Natural killer cell (primary cell): ENCODE measurements around the gene PDE4B. TPM values are rescaled to one million over a fixed set of nuclear protein-coding genes. Genes with fewer than 3 reads are reported as not detected.

Experiments
- ATAC-seq, 3 donors: fragments of 150-1000 bp in 2 of 3; fragments of 200-7000 bp in 1 of 3; cut with Tn5 transposase; 1 replicate in 1 of 3; 2 replicates in 2 of 3; pipeline ENCODE4 v1.10.0; 2021; ENCODE audit warnings: mild to moderate bottlenecking in 2 of 3, moderate library complexity in 2 of 3
- DNase-seq, 2 donors: peaks; one replicate each; pipeline versions ENCODE4 v3.0.0 to v3.0.0-alpha.2; 2013 to 2021; ENCODE audit warnings: mixed read lengths in 1 of 2
- H3K27ac ChIP-seq: one replicate; pipeline ENCODE4 v1.5.1; 2013; ENCODE audit warnings: mild to moderate bottlenecking, low read length
- H3K27me3 ChIP-seq: one replicate; pipeline ENCODE4 v1.6.1; 2013; ENCODE audit warnings: low read length; ENCODE audit not compliant: control insufficient read depth, insufficient read depth
- H3K36me3 ChIP-seq: one replicate; pipeline ENCODE4 v1.6.1; 2013; ENCODE audit warnings: low read length; ENCODE audit not compliant: control insufficient read depth, insufficient read depth
- H3K4me1 ChIP-seq: one replicate; pipeline ENCODE4 v1.6.1; 2013; ENCODE audit warnings: low read length; ENCODE audit not compliant: control insufficient read depth, insufficient read depth
- H3K4me3 ChIP-seq: one replicate; pipeline ENCODE4 v1.5.1; 2013; ENCODE audit warnings: low read length
- H3K9me3 ChIP-seq: one replicate; pipeline ENCODE4 v1.6.1; 2013; ENCODE audit warnings: low read length; ENCODE audit not compliant: control insufficient read depth, insufficient read depth
- H3K27ac Mint-ChIP-seq, 2 donors: one replicate each; pipeline ENCODE4 v1.8.0; 2022; ENCODE audit warnings: mild to moderate bottlenecking in 2 of 2, mixed read lengths in 2 of 2, moderate library complexity in 1 of 2
- H3K27me3 Mint-ChIP-seq, 2 donors: one replicate each; pipeline ENCODE4 v1.8.0; 2022; ENCODE audit warnings: low read depth in 2 of 2, mixed read lengths in 2 of 2
- H3K36me3 Mint-ChIP-seq: one replicate; pipeline ENCODE4 v1.8.0; 2022; ENCODE audit warnings: mixed read lengths
- H3K4me1 Mint-ChIP-seq, 2 donors: one replicate each; pipeline ENCODE4 v1.8.0; 2022; ENCODE audit warnings: mixed read lengths in 2 of 2
- H3K4me3 Mint-ChIP-seq: one replicate; pipeline ENCODE4 v1.8.0; 2022; ENCODE audit warnings: mild to moderate bottlenecking, moderate library complexity, mixed read lengths
- H3K9me3 Mint-ChIP-seq, 2 donors: one replicate each; pipeline ENCODE4 v1.8.0; 2022; ENCODE audit warnings: mixed read lengths in 2 of 2
- WGBS: methylation state at CpG from one replicate; pipeline ENCODE4 v1.1.7; 2013; ENCODE audit warnings: missing lambda C conversion rate; ENCODE audit not compliant: insufficient coverage; 5-methylcytosine and 5-hydroxymethylcytosine counted together
- intact Hi-C: fragments of 100-400 bp; cut with micrococcal nuclease; formaldehyde crosslinking; loops from one replicate; pipeline ENCODE4 v1.14.2; 2022
- total RNA-seq, 4 donors: library from RNA; stranded (reverse); fragments of 120-200 nt in 1 of 4; gene quantifications; one replicate each; pipeline versions ENCODE4 v1.2.3 to v1.2.4, GENCODE V29; 2013 to 2022
- TF ChIP-seq, protein P1 (sequence below): fragments of 200-600 bp; IDR thresholded peaks from one replicate; pipeline ENCODE4 v1.8.0; 2022; ENCODE audit warnings: antibody characterized with exemption

Gene PDE4B
- total RNA-seq, 3 donors from 2014 or later (not counting 1 experiment from before 2014, with no cell fraction given), result 18.0 to 42.4 (median 25.5) TPM

GRCh38 chr1:65791396-65791795 is 1.3 kb upstream of the PDE4B start:
- no peaks in the 10 kb centered on the region for H3K36me3 ChIP-seq
- no peaks in the 10 kb centered on the region for H3K9me3 ChIP-seq
- H3K4me3 ChIP-seq, result no peak overlapping the region
- DNase-seq (no peak), ATAC-seq (no peak)
- H3K4me3 Mint-ChIP-seq, result no peak overlapping the region
- no peaks in the 10 kb centered on the region for H3K4me1 Mint-ChIP-seq
- TF ChIP-seq, protein P1, sequence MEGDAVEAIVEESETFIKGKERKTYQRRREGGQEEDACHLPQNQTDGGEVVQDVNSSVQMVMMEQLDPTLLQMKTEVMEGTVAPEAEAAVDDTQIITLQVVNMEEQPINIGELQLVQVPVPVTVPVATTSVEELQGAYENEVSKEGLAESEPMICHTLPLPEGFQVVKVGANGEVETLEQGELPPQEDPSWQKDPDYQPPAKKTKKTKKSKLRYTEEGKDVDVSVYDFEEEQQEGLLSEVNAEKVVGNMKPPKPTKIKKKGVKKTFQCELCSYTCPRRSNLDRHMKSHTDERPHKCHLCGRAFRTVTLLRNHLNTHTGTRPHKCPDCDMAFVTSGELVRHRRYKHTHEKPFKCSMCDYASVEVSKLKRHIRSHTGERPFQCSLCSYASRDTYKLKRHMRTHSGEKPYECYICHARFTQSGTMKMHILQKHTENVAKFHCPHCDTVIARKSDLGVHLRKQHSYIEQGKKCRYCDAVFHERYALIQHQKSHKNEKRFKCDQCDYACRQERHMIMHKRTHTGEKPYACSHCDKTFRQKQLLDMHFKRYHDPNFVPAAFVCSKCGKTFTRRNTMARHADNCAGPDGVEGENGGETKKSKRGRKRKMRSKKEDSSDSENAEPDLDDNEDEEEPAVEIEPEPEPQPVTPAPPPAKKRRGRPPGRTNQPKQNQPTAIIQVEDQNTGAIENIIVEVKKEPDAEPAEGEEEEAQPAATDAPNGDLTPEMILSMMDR, result no peak
- intact Hi-C loops, result no loop called here
- H3K9me3 Mint-ChIP-seq, result peaks cover 2 to 4% of the 10 kb centered on the region in 2 donors
- peaks cover 3% of the 10 kb centered on the region for H3K4me1 ChIP-seq
- no peaks in the 10 kb centered on the region for H3K36me3 Mint-ChIP-seq
- H3K27ac Mint-ChIP-seq, result no peak overlapping the region
- peaks cover 17 to 30% of the 10 kb centered on the region in 2 donors for H3K27me3 Mint-ChIP-seq
- H3K27ac ChIP-seq, result no peak overlapping the region
- peaks cover 7% of the 10 kb centered on the region for H3K27me3 ChIP-seq
- 70% methylated on average over 2 of the region's 4 CpGs for WGBS

DNA sequence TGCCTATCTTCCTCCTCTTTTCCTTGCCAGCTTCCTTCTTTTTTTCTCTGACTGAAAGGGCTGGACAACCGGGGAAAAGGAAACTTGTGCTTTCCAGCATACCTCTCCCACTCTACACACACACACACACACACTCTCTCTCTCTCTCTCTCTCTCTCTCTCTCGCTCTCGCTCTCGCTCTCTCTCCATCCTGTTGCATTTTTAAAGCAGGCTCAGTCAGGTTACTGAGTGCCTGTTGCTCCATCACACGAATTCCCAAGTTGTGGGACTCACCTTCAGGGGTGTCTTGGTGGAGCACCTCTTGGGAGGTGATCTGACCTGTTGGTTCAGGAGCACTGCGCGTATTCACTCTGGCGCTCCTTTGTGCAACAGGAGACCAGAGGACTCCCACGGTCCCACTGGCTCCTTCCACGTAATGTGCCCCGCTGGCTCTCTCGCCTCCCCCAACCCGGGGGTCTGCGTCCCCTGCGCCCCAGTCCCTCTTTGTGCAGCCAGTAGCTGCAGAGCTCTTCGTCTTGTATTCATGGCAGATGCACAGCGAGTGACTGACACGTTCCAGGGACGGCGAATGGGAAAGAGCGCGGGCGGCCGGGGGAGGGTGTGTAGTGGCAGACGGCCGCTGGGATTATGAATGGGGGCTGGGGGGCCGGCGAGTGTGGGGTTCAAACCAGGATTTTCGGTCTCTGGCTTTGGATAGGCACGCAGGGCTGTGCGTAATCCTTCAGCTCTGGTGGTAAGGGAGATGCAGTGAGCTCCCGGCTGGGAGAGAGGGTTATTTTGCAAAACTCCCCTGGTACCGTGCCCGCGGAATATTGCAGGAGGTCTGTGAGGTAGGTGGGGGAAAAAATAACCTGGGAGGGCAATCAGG is 660 bp upstream of the PDE4B start:
- peaks cover 3% of the 10 kb centered on the region for H3K4me1 ChIP-seq
- H3K27ac ChIP-seq, result no peak overlapping the region
- H3K9me3 ChIP-seq, result no peaks in the 10 kb centered on the region
- no peaks in the 10 kb centered on the region for H3K36me3 ChIP-seq
- no peak overlapping the region for H3K4me3 ChIP-seq
- DNase-seq (no peak), ATAC-seq (no peak)
- intact Hi-C loops, result no loop called here
- WGBS, result 23% methylated on average over 34 of the region's 35 CpGs
- TF ChIP-seq, protein P1, result no peak
- Mint-ChIP-seq H3K4me1 (no peaks in the 10 kb centered on the region), H3K27ac (no peak overlapping the region), H3K4me3 (no peak overlapping the region), H3K36me3 (no peaks in the 10 kb centered on the region), H3K9me3 (peaks cover 2 to 4% of the 10 kb centered on the region in 2 donors), H3K27me3 (peaks cover 17 to 30% of the 10 kb centered on the region in 2 donors)
- H3K27me3 ChIP-seq, result peaks cover 7% of the 10 kb centered on the region

DNA sequence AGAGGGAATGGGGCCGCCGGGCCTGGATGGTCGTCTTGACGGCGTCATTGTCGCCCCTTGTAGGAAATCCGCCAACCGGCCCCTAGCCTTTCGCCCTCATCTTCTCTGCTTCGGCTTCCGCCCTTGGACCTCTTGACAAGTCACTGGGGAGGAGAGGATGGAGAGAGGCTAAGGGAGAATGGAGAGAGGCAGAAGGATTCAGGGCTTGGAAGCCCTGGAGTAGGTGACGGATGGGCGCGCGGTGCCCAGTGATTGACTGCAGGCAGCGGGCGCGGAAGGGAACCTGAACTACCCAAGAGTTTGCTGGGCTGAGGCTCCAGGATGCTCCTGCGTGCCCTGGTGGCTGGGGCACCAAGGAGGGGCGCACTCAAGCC is 651 bp downstream of the PDE4B start:
- peaks cover 2 to 4% of the 10 kb centered on the region in 2 donors for H3K9me3 Mint-ChIP-seq
- H3K4me1 ChIP-seq, result peaks cover 3% of the 10 kb centered on the region
- ATAC-seq (no peak), DNase-seq (no peak)
- no peak overlapping the region for H3K4me3 Mint-ChIP-seq
- no peaks in the 10 kb centered on the region for H3K36me3 Mint-ChIP-seq
- no peaks in the 10 kb centered on the region for H3K4me1 Mint-ChIP-seq
- TF ChIP-seq, protein P1, result no peak
- peaks cover 7% of the 10 kb centered on the region for H3K27me3 ChIP-seq
- no peaks in the 10 kb centered on the region for H3K9me3 ChIP-seq
- no peak overlapping the region for H3K27ac Mint-ChIP-seq
- intact Hi-C loops, result no loop called here
- peaks cover 17 to 30% of the 10 kb centered on the region in 2 donors for H3K27me3 Mint-ChIP-seq
- no peak overlapping the region for H3K27ac ChIP-seq
- 7% methylated on average over 20 of the region's 20 CpGs for WGBS
- no peaks in the 10 kb centered on the region for H3K36me3 ChIP-seq
- no peak overlapping the region for H3K4me3 ChIP-seq
